Dermis blood vessel endothelial cell (primary cell): ENCODE data around the gene PPP1R3G. TPM values are rescaled to one million over a fixed set of nuclear protein-coding genes. Genes with fewer than 3 reads are reported as not detected.
A peak's percentile ranks its signal among the peaks of the same experiment; 100 is the strongest.
"Not testable (repeated sequence)": the region's sequence is repeated elsewhere in the genome, so short reads cannot be mapped to it uniquely, and the experiment has no call there.

Source experiments
- DNase-seq: peaks from one replicate; pipeline ENCODE4 v3.0.0; 2010
- total RNA-seq: library from RNA; depleted of rRNA; stranded (reverse); fragments of >200 nt; gene quantifications from 2 replicates; pipeline ENCODE4 v1.2.3, GENCODE V29; 2014

The PPP1R3G gene
- total RNA-seq, 1 donor from 2014 or later: 0.85 TPM

DNA sequence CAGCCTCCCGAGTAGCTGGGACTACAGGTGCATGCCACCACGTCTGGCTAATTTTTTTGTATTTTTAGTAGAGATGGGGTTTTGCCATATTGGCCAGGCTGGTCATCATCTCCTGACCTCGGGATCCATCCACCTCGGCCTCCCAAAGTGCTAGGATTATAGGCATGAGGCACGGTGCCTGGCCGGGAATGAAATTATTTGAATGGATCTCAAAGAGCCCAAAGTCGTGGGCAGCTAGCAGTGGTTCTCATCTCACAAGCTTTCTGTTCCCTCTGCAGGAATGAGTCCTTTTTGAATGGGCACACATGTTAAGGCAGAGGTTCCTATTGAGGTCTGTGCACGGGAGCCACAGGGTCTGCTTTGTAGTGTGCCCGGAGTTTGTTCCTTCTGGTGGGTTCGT is 34.9 kb downstream of the PPP1R3G start:
- DNase-seq: no peak

DNA sequence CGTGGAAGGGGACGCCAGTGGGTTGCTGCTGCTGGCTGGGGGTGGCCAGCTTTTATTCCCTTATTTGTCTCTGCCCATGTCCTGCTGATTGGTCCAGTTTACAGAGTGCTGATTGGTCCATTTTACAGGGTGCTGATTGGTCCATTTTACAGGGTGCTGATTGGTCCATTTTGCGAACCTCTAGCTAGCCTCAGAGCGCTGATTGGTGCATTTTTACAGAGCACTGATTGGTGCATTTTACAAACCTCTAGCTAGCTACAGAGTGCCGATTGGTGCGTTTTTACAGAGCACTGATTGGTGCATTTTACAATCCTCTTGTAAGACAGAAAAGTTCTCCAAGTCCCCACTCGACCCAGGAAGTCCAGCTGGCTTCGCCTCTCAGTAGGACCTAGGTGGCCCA is 35.4 kb downstream of the PPP1R3G start:
- not testable (repeated sequence) for DNase-seq

DNA sequence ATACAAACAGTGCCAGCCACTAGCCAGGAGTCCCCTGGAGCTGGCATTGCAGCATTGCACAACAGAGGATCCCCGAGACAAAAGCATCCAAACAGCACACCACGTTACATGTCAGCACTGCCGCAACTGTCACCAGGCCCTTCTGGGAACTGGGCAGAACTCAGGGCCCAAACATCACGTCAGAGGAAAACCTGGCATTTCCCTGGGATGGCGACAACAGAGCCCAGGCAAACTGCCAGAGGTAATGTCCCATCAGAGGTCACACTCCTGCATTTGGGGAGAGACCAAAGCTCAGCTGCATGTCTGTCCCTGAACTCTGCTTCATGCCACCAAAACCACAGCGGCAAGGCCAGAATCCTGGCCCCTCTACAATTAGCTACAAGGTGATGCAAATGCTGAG is 36.3 kb downstream of the PPP1R3G start:
- no peak for DNase-seq

DNA sequence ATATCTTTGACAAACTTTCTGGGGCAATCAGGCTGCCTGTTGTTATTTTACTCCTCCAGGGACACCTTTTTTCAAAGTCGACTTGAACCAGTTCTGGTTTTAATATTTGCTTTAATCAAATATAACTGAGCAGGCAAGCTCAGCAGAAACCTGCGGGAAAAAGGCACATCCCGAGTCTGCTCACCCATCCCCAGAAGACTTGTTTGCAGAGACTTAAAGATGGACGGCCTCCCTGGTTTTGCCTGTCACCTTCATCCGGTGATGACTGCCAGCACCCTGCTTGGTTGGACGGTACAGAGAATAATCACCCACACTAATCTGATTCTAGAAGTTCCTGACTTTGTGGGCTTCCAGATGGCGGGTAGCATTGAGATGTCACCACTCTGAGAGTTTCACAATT is 36.8 kb downstream of the PPP1R3G start:
- no peak for DNase-seq

DNA sequence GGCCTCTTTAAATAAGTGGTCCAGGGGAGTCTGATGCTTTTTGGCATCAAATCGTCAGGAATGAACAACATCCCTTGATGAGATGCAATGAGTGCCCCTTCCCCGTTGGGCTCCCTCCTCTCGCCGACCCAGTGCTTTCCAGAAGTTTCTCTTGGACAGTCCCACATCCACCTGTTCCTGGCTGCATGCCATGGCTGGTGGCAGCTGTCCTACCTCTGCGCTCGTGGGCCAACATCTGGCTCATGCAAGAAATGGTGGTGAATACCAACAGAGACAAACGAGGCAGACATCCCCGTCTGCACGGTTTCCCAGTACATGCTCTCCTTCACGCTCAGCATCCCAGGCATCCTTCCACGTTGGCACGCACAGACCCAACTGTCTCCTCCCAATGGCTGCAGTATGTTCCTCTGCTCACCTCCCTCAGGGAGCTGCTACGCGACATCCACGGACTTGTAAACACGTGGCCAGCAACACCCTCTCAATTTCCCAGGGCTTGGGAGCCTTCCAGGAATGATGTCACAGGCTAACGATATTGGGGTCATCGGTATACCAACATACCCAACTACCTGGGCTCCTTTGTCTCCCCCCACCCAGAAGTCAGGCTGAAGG is 37.5 kb downstream of the PPP1R3G start:
- DNase-seq: no peak

DNA sequence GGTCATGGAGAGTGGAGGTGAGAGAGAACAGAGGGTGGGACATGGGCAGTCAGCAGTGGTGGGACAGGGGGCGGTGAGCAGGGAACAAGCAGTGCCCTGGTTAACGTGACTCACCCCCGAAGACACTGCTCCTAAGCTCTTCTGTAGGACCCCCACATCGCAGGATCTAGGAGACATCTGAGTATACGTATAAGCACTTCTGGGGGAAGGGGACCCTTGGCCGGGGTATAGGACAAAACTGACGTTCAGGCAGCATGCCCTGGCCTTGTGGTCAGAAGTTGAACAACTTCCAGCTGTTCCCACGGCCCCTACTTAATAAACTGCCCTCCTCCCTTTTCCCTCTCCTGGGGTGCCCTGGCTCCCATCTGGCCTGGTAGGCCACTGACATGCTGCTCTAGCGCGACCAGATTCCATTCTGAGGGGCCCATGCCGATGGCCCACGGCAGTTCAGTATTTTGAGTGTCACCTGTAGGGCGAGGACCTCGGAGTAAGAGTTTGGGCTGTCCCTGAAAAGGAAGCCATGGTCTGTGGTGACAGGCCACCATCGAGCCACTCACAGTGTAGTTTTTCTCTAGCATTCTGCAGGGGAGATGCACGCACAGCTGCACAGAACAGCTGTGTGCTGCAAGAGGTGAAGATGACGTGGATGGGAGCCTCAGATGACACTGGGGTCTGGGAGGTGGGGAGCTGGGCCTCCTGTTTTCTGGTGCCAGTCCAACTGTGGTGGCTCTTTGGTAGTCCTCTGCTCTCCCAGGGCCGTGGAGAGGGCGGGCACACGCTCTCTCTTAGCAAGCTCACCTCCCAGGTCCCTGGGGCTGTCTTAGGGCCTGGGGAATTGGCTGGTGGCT is 38.4 kb downstream of the PPP1R3G start:
- DNase-seq: no peak

DNA sequence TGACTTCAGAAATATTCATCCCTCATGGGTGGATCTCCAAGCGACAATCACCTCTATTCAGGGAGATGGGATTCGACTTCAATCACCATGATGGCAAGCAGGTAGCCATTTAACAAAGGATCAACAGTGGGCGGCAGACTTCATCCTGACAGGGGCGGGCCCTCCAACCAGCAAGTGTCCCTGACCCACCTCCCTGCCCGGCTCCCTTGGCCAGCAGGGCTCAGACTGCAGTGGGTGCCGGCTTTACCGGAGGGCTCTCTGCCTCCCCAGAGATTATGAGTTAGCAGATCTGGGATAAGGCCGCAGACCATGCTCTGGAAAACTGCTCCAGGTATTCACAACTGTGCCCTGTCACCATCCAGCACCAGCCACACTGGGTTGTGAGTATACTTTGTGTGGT is 39.4 kb downstream of the PPP1R3G start:
- DNase-seq: no peak

DNA sequence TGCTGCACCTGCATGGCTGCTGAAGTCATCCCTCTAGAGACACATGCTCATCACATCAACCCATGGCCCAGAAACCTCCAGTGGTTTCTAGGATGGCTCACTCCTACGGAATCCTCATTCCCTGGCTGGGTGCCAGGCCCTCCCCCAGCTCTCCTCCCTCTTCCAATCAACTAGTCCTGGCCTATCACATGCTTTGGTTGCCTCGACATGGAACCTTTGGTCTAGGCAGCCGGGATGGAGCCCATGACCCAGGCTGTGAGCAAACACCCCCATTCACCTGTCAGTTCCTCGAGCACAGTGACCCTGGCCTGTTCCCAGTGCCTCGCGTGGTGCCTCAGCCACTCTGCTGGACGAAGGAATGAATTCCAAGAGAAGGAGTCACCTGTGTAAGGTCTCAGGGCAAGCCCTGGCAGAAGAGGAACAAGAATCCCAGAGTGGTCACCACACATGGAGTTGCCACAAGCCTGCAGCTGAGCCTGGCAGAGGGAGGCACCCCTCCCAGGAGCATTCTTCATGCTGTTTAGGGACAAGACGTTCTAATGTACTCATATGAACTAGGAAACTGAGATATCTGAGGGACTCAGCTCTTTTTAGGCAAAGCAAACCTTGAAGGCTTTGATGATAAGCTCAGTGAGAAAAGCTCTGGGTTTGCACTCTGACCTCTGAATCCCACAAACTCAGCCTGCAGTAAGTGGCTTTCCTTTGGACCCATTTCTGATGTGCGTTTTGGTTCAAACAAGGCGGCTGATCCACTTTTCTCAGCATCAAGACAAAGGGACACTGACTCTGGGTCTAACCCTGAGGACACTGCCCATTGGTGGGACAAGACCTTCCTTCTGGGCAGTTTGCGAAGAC is 40.2 kb downstream of the PPP1R3G start:
- no peak for DNase-seq

DNA sequence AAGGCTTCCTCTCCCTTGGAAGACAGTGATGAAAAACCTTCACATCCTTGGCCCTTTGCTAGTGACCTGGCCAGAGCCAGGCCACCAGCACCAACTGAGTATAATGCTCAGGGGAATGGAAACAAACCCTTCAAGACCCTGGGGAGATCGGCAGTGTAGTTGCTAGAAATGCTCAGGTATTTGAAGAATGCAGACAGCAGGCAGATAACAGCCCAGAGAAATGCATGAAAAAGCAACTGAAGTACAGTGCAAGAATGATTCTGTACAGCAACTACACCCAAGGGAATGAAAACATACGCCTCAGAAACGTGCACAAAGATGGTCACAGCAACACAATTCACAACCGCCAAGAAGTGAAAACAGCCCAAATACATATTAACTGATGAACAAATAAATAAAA is 41.1 kb downstream of the PPP1R3G start:
- DNase-seq: no peak

DNA sequence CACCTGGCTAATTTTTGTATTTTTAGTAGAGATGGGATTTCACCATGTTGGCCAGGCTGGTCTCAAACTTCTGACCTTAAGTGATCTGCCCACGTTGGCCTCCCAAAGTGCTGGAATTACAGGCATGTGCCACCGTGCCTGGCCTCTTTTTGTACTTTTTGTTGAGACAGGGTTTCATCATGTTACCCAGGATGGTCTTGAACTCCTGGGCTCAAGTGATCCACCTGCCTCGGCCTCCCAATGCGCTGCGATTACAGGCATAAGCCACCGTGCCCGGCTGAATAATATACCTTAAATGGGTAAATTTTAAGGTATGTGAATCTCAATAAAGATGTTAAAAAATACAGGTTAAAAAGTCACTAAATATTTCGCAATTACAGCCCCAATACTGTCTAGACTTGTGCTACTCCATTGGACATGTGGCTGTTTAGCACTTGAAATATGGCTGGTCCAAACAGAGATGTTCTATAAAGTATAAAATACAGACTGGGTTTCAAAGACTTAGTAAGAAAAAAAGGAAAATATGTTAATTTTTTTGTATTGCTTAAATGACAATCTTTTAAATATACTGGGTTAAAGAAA is 42.1 kb downstream of the PPP1R3G start:
- no peak for DNase-seq

DNA sequence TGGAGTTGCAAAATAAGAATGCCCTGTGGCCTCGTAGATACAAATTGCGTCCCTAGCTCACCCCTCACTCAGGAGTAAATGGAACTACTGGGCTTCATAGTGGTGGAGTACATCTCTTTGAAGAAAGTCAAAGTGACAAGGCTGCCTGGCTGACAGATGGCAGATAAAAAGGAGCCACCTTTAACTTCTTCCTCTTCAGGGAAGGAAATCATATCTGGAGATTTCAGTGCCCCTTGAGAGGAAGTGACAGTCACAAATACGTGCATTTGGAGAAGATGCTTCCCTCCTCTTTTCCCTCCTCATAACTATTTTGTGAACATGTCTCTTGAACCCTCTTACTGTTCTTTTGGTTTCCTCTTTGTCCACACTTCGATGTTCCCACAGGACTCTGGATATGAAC is 43.2 kb downstream of the PPP1R3G start:
- DNase-seq: no peak

DNA sequence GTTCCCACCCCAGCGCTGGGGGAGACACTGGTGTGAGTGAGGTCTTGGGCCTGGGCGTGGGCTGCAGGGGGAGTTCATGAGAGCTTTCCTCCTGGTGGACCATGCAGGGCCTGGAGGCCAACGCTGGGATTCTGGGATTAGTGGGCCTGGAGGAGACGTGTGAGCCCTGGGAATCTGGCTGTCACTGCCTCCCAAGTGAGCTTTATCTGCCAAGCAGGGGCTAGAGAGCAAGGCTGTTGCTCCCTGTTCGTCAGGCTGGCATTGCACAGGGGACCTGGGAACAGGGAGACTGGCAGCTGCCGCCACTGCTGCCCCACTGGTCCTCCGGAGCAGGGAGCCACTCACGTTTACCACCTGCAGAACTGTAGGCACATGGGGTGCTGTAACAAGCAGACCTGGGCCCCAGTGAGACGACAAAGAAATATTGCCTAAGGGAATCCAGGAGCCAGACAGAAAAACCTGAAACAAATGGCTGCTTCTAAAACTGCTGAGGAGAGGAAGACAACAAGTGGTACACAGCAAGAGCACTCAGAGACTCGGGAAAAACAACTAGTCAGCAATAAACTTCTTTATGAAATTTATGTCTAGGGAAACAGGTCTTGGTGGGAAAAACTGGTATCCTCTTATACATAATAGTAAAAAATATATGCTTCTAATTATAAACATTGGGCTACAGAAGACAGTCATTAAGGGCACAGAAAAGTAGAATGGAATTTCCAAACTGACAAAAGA is 45.2 kb downstream of the PPP1R3G start:
- DNase-seq: no peak

DNA sequence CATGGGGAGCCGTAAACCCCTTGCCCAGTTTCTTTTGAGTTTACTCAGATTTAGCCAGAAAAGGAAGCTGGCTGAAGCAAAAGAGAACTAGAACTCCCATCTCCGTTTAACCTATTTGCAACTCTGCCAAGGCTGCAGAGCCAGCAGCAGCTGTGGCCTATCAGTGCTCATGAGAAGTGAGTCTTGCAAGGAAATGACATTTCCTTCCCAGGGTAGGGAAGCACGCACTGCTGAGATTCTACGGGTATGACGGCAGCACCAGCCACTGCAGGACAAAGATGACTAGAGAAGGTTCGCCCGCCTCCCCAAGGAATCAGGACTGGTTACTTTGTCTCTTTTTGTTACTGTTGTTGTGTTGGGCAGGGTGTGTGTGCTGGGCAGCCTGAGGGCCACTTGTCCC is 47.6 kb downstream of the PPP1R3G start:
- DNase-seq: peak; percentile 96

DNA sequence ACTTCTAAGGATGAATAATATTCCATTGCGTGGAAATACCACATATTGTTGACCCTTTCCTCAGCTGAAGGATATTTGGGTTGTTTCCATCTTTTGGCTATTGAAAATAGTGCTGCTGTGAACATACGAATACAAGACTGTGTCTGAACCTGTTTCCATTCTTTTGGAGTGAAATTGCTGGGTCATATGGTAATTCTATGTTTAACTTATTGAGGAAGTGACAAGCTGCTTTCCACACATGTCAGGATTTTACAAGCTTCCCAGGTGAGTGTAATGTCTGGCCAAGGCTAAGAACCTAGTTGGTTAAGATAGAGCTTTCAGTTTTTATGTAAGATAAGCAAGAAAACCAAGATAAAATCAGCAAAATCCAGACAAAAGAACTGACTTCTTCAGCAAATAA is 48.8 kb downstream of the PPP1R3G start:
- no peak for DNase-seq

DNA sequence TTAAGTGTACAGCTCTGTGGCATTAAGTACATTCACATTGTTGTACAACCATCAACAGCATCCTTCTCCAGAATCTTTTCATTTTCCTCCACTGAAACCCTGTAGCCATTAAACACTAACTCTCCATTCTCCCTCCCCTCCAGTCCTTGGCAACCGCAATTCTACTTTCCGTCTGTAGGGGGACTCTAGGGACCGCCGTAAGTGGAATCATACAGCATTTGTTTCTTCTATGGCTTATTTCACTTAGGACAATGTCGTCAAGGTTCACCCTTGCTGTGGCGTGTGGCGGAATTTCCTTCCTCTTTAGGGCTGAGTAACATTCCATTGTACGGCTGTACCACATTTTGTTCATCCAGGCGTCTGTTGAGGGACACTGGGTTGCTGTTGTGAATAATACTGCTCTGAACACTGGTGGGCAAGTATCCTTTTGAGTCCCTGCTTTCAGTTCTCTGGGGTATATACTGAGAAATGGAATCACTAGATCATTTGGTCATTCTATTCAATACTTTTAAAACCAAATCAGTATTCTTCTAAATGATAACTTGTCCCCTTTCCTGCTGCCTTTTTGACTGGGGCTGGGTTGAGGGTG is 50.7 kb downstream of the PPP1R3G start:
- peak; percentile 65 for DNase-seq

DNA sequence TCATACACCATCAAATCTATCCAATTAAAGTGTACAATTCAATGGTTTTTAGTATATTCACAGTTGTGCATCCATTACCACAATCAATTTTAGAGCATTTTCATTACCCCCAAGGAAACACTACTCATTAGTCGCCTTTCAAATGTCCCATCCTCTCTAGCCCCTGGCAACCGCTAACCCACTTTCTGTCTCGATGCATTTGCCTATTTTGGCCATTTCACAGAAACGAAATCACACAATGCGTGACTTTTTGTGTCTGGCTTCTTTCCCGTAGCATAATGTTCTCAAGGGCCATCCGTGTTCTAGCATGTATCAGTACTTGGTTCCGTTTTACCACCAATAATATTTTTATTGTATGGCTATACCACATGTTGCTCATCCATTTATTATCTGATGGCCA is 51.7 kb downstream of the PPP1R3G start:
- no peak for DNase-seq

Other genes with a start within 250 kb of the PPP1R3G start
- 13.4 and 15.0 TPM in 2 replicates for gene RPP40, start 81.3 kb upstream of the PPP1R3G start, total RNA-seq
- 14.4 and 18.5 TPM in 2 replicates for gene LYRM4, start 175.6 kb downstream of the PPP1R3G start, total RNA-seq
- gene FARS2, start 176.2 kb downstream of the PPP1R3G start, total RNA-seq: 28.5 and 36.6 TPM in 2 replicates